ENCODE data around the gene MAP2K5.

The MAP2K5 gene

GRCh38 chr15:67542420-67543347, at the start of gene MAP2K5:
TSS of gene MAP2K5 (plus strand) at chr15:67542703. CDS start at chr15:67543336, 633 bp downstream.
- H3K4me3 ChIP-seq (ENCODE audit: low read depth, low read length), result peak within 1 kb of the TSS; percentile 85
- no peaks in the 10 kb centered on the region for H3K27me3 ChIP-seq (ENCODE audit: insufficient read depth, low read depth, severe bottlenecking)
- peak within 1 kb of the TSS; percentile 84 for H3K27ac ChIP-seq
- no peak for TF ChIP-seq CTCF (IDR thresholded peaks at IDR 0.05; ENCODE audit: low read depth, low read length)
- peaks cover 6% of the 10 kb centered on the region for H3K36me3 ChIP-seq
- no peaks in the 10 kb centered on the region for H3K9me3 ChIP-seq (ENCODE audit: severe bottlenecking)
- peak; percentile 86 for DNase-seq

GRCh38 chr15:67495585-67495984, 46.9 kb upstream of the MAP2K5 start:
- Histone ChIP-seq H3K27me3 (ENCODE audit: insufficient read depth, low read depth, severe bottlenecking) (no peaks in the 10 kb centered on the region), H3K36me3 (no peaks in the 10 kb centered on the region), H3K4me3 (ENCODE audit: low read depth, low read length) (no peak overlapping the region), H3K27ac (no peak overlapping the region), H3K9me3 (ENCODE audit: severe bottlenecking) (no peaks in the 10 kb centered on the region)
- no peak for DNase-seq
- TF ChIP-seq CTCF (IDR thresholded peaks at IDR 0.05; ENCODE audit: low read depth, low read length), result no peak

DNA sequence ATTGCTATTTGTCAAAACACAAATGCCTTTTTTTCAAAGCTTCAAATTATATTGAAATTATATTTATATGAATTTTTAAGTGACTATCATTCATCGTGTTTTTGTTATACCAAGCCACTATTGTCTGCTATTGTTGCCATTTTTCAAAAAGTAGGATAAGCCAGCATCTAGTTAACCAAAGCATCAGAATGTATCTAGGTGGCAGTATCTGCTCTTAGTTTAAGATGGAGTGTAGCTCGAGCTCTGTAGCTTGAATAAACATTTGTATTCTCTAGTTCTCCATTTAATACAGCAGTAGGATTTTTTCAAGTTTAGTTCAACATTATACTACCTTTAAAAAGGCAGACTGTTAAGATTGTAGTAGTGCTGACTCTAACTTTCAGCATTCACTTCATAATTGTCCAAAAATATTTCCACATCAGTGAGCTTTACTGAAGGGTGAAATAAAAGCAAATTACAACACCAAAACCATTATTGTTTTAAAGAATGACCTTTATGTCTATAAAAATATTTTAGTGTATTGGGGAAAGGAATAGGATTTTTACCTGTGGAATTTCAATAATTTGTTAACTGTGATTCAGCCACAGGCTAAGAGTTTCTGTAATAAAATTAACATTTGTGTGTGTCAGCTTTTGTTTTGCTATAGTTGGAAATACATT, 41.2 kb upstream of the MAP2K5 start:
- Histone ChIP-seq H3K9me3 (ENCODE audit: severe bottlenecking) (no peaks in the 10 kb centered on the region), H3K36me3 (no peaks in the 10 kb centered on the region), H3K4me3 (ENCODE audit: low read depth, low read length) (no peak overlapping the region), H3K27ac (no peak overlapping the region), H3K27me3 (ENCODE audit: insufficient read depth, low read depth, severe bottlenecking) (no peaks in the 10 kb centered on the region)
- TF ChIP-seq CTCF (IDR thresholded peaks at IDR 0.05; ENCODE audit: low read depth, low read length), result no peak
- no peak for DNase-seq

- DNase-seq, result no peak
- no peak overlapping the region for H3K27ac ChIP-seq
- no peak for TF ChIP-seq CTCF (IDR thresholded peaks at IDR 0.05; ENCODE audit: low read depth, low read length)
- H3K9me3 ChIP-seq (ENCODE audit: severe bottlenecking), result no peaks in the 10 kb centered on the region
- H3K36me3 ChIP-seq, result no peaks in the 10 kb centered on the region
- H3K4me3 ChIP-seq (ENCODE audit: low read depth, low read length), result no peak overlapping the region
- no peaks in the 10 kb centered on the region for H3K27me3 ChIP-seq (ENCODE audit: insufficient read depth, low read depth, severe bottlenecking)
Measured at GRCh38 chr15:67501836-67502461, 40.6 kb upstream of the MAP2K5 start.

DNA sequence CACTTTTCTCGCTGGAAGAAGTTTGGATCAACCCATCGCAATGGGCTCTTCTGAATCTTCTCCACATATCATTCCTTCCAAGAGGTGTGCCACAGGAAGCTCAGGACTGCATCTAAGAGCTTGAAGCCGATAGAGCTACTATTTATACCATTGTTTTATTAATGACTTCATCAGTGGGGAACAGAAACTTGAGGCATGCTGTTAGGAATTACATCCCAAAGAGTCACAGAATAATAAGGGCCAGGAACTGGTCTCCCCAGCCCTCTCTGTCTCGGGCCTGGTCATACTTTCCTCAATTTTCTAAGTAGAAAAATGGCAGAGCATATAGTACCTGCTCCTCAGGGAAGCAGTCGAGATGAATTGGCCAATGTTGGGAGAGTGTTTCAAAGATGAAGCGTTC, 38.4 kb upstream of the MAP2K5 start:
- TF ChIP-seq CTCF (IDR thresholded peaks at IDR 0.05; ENCODE audit: low read depth, low read length), result no peak
- no peak overlapping the region for H3K27ac ChIP-seq
- no peaks in the 10 kb centered on the region for H3K9me3 ChIP-seq (ENCODE audit: severe bottlenecking)
- H3K36me3 ChIP-seq, result no peaks in the 10 kb centered on the region
- H3K4me3 ChIP-seq (ENCODE audit: low read depth, low read length), result no peak overlapping the region
- no peak for DNase-seq
- no peaks in the 10 kb centered on the region for H3K27me3 ChIP-seq (ENCODE audit: insufficient read depth, low read depth, severe bottlenecking)
